K562 (cell line): ENCODE measurements around the gene ABHD16A. TPM values are rescaled to one million over a fixed set of nuclear protein-coding genes. Genes with fewer than 3 reads are reported as not detected.

Source experiments
- CEBPB ChIP-seq: fragments of 450-650 bp; IDR thresholded peaks from 2 replicates; pipeline ENCODE4 v1.6.1; 2016; ENCODE audit warnings: missing genetic modification characterization, missing compliant biosample characterization
- CEBPG ChIP-seq, 3 experiments: fragments of 200-800 bp in 1 of 3; sonication (Bioruptor generic) in 1 of 3; sonication (generic) in 1 of 3; formaldehyde crosslinking in 1 of 3; IDR thresholded peaks in 2 of 3; conservative IDR thresholded peaks in 1 of 3; 2 replicates each; pipeline versions ENCODE4 v1.6.1 to v1.8.0; 2016 to 2022; ENCODE audit warnings: missing compliant biosample characterization in 2 of 3, missing genetic modification characterization in 2 of 3, mild to moderate bottlenecking in 1 of 3, missing genetic modification reagents in 1 of 3
- CHD4 ChIP-seq: fragments of 200-600 bp; sonication (generic); IDR thresholded peaks from 3 replicates; pipeline ENCODE4 v1.6.1; 2012; ENCODE audit warnings: low read depth, mild to moderate bottlenecking, mixed read lengths, low read length, inconsistent platforms; ENCODE audit not compliant: insufficient read depth, insufficient replicate concordance, poor library complexity, severe bottlenecking
- FOXA3 ChIP-seq, 2 experiments: fragments of 450-650 bp in 1 of 2; sonication (generic) in 1 of 2; formaldehyde crosslinking; IDR thresholded peaks in 1 of 2; conservative IDR thresholded peaks in 1 of 2; 2 replicates each; pipeline versions ENCODE4 v1.4.0 to v1.8.0; 2020 to 2022; ENCODE audit warnings: mild to moderate bottlenecking in 2 of 2, missing genetic modification reagents in 1 of 2
- MED1 ChIP-seq: sonication (generic); formaldehyde crosslinking; IDR thresholded peaks from 2 replicates; pipeline ENCODE4 v1.8.1; 2023; ENCODE audit warnings: missing genetic modification reagents, borderline replicate concordance
- MEF2D ChIP-seq: conservative IDR thresholded peaks from 2 replicates; pipeline ENCODE4 v1.6.1; 2016; ENCODE audit warnings: low read depth, missing genetic modification characterization, missing compliant biosample characterization
- NCOR1 ChIP-seq: fragments of 450-650 bp; IDR thresholded peaks from 2 replicates; pipeline ENCODE4 v1.6.1; 2016; ENCODE audit warnings: mild to moderate bottlenecking, moderate library complexity
- PATZ1 ChIP-seq: fragments of 250-450 bp; sonication (Bioruptor Pico); IDR thresholded peaks from 2 replicates; pipeline ENCODE4 v1.5.0; 2020; ENCODE audit warnings: mild to moderate bottlenecking, borderline replicate concordance
- RBM17 ChIP-seq: fragments of 200-400 bp; formaldehyde crosslinking; IDR thresholded peaks from 2 replicates; pipeline ENCODE4 v1.6.1; 2017; ENCODE audit warnings: low read depth, mild to moderate bottlenecking, low read length, borderline replicate concordance
- THAP7 ChIP-seq: fragments of 250-450 bp; sonication (Bioruptor Pico); IDR thresholded peaks from 2 replicates; pipeline ENCODE4 v1.5.0; 2021
- ZFP36 ChIP-seq: fragments of 150-350 bp; IDR thresholded peaks from 2 replicates; pipeline ENCODE4 v1.6.1; 2018; ENCODE audit warnings: low read length, low read depth; ENCODE audit not compliant: partially characterized antibody
- ZNF134 ChIP-seq: fragments of 250-450 bp; sonication (Bioruptor Pico); conservative IDR thresholded peaks from 2 replicates; pipeline ENCODE4 v1.4.0; 2020
- ZNF398 ChIP-seq: fragments of 250-450 bp; sonication (Bioruptor Pico); IDR thresholded peaks from 2 replicates; pipeline ENCODE4 v1.8.0; 2021; ENCODE audit warnings: moderate library complexity, mild to moderate bottlenecking, inconsistent platforms
- ZNF41 ChIP-seq: fragments of 250-450 bp; sonication (Bioruptor Pico); conservative IDR thresholded peaks from 2 replicates; pipeline ENCODE4 v1.4.0; 2020; ENCODE audit warnings: mild to moderate bottlenecking
- ZNF431 ChIP-seq: sonication (generic); formaldehyde crosslinking; IDR thresholded peaks from 2 replicates; pipeline ENCODE4 v1.8.0; 2022; ENCODE audit warnings: mild to moderate bottlenecking, missing genetic modification reagents
- ZNF592 ChIP-seq: fragments of 450-650 bp; IDR thresholded peaks from 2 replicates; pipeline ENCODE4 v1.6.1; 2017; ENCODE audit warnings: antibody characterized with exemption, mild to moderate bottlenecking
- polyA plus RNA-seq, 8 experiments: library from polyadenylated mRNA; depleted of rRNA in 4 of 8; stranded (reverse) in 5 of 8; unstranded in 3 of 8; fragments of >200 nt; fragmentation: Nextera tagmentation in 2 of 8; fragmentation: Illumina TruSeq in 1 of 8; extraction: Ambion mirVana in 2 of 8; extraction: Trizol in 1 of 8; gene quantifications; 2 replicates each; pipeline versions ENCODE4 v1.2.1 to v1.2.3, GENCODE V29; 2011 to 2014; ENCODE audit warnings: inconsistent platforms in 1 of 8, missing spikeins in 1 of 8
- total RNA-seq, 7 experiments: library from RNA; depleted of rRNA in 6 of 7; stranded (reverse); fragments of >200 nt in 6 of 7; fragmentation: Illumina TruSeq in 2 of 7; extraction: Trizol in 2 of 7; gene quantifications; 2 replicates each; pipeline versions ENCODE4 v1.2.1 to v1.2.3, GENCODE V29; 2011 to 2021; ENCODE audit warnings: low replicate concordance in 1 of 7

Gene ABHD16A
- total and polyA plus RNA-seq, 9 of the 15 experiments (the other 6 are each of a cell fraction or from before 2014, with no cell fraction given): 25.8 to 120 (median 81.6) TPM

- 0 out of 2 replicates have a peak, but pooled peaks have one; percentile 7 for TF ChIP-seq PATZ1 (CRISPR knock-in tag)
- peak; percentile 10; the same call in 1 of the 2 replicates for TF ChIP-seq ZNF41 (CRISPR knock-in tag)
- no peak for TF ChIP-seq NCOR1
- no peak for TF ChIP-seq RBM17
- TF ChIP-seq ZNF134: peak; percentile 36; the same call in 1 of the 2 replicates
- no peak for TF ChIP-seq CEBPG (CRISPR knock-in tag; IDR thresholded peaks at IDR 0.05)
- peak in 1 of 2 experiments; percentile 82; a peak in 2 of 4 replicates for TF ChIP-seq CEBPG (tag; conservative IDR thresholded peaks at IDR 0.05 in 1 of 2, IDR thresholded peaks at IDR 0.05 in 1 of 2)
- no peak for TF ChIP-seq MED1 (CRISPR knock-in tag)
- TF ChIP-seq MEF2D (tag): peak; percentile 48; the same call in 1 of the 2 replicates
- TF ChIP-seq FOXA3 (CRISPR knock-in tag; conservative IDR thresholded peaks at IDR 0.05 in 1 of 2, IDR thresholded peaks at IDR 0.05 in 1 of 2): no peak
- no peak for TF ChIP-seq ZNF398
- peak; percentile 41 for TF ChIP-seq CHD4
- TF ChIP-seq ZFP36: no peak
- TF ChIP-seq ZNF431 (CRISPR knock-in tag): no peak
- peak; percentile 67 for TF ChIP-seq CEBPB
- no peak for TF ChIP-seq ZNF592
- no peak for TF ChIP-seq THAP7 (CRISPR knock-in tag)
Observed at GRCh38 chr6:31725502-31726350, 22.6 kb upstream of the ABHD16A start (continued).
